GM19043 (cell line): Measurements from ENCODE around the gene SLC24A1.
"Not testable (repeated sequence)": the region's sequence is repeated elsewhere in the genome, so short reads cannot be mapped to it uniquely, and the experiment has no call there.

Source experiments
- ATAC-seq: cut with Tn5 transposase; IDR thresholded peaks from one replicate; pipeline ENCODE4 v1.9.1; 2021; ENCODE audit warnings: low read depth; ENCODE audit not compliant: unreplicated experiment

The SLC24A1 gene

GRCh38 chr15:65615887-65616286 lies 5.9 kb upstream of the SLC24A1 start:
- not testable (repeated sequence) for ATAC-seq

DNA sequence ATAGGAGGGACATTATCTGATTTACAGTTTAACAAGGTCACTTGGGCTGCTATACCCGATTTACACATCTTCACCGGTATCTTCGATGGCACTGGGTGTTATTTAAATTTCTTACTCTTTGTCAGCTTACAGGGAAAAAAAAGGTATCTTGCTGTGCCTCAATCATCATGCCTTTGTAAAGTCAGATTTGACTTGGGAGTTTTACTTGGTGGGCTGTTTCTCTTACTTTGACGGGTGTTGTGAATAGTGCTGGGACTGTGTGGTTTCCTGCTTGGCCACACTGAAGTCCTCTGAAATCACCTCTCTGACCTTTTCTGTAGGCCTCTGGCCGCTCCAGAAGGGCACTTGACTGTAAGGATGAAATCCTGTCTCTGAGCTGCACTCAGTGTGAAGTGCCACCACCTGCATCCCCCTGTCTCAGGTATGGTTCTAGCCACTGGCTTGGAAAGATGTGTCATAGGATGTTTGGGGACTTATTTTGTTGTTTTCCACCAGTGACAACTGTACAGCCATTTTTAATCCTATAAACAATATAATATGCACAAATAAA lies 3.1 kb upstream of the SLC24A1 start:
- ATAC-seq: no peak

GRCh38 chr15:65619626-65620290 lies 2.0 kb upstream of the SLC24A1 start:
- no peak for ATAC-seq

- ATAC-seq: no peak
Observed at GRCh38 chr15:65620833-65621232, 905 bp upstream of the SLC24A1 start.

GRCh38 chr15:65623103-65623502 lies 1.4 kb downstream of the SLC24A1 start:
- ATAC-seq: no peak

DNA sequence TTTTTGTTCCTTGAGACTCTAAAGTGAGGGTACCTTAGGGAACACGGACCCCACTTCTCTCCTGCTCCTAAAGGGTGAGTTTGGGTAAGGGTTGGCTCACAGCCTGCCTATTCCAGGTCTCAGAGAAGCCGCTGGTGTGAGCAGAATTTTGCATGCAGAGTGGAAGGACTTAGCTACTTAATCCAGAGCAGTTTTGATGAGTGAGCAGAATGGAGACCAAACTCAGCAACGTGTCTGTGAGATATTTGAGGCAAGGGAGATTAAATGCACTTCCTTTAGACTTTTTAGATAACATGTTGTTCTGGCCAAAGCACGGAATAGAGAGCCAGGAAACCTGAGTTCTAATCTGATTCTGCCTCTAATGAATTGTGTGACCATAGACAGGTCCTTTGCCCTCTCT lies 5.1 kb downstream of the SLC24A1 start:
- ATAC-seq: no peak

DNA sequence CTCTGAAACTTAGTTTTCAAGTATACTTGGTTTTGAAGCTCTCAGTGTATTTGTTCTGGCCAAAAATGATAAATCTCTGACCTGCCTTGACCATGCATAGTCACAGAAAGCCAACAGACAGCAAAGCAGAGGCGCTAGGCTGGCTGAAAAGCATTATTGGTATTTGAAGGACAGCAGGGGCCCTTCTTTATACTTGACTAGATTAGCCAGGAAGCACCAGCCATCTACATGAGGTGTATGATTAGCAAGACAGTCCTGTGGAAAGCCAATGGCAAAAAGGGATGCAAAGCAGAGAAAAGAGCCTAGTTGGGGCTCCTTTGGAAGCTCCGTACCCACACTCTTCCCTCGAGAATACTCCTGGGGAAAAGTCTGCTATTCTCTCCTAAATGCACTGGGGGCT lies 7.8 kb downstream of the SLC24A1 start:
- no peak for ATAC-seq

GRCh38 chr15:65630760-65631159 lies 9.0 kb downstream of the SLC24A1 start:
- ATAC-seq: no peak

DNA sequence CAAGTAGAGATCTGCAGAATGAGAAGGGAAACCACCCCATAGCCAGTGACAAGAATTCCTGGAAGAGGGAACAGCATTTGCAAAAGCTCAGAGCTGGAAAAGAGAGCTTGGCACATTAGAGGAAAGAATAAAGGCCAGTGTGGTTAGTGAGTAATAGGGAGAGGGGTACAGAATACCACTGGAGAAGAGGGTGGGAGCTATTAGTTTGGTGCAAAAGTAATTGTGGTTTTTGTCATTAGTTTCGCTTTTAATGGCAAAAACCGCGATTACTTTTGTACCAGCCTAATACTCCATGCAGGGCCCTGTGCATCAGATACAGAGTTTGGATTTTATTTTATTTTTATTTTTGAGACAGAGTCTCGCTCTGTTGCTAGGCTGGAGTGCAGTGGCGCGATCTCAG lies 9.8 kb downstream of the SLC24A1 start:
- no peak for ATAC-seq

- no peak for ATAC-seq
Observed at GRCh38 chr15:65632780-65633375, 11.1 kb downstream of the SLC24A1 start.

DNA sequence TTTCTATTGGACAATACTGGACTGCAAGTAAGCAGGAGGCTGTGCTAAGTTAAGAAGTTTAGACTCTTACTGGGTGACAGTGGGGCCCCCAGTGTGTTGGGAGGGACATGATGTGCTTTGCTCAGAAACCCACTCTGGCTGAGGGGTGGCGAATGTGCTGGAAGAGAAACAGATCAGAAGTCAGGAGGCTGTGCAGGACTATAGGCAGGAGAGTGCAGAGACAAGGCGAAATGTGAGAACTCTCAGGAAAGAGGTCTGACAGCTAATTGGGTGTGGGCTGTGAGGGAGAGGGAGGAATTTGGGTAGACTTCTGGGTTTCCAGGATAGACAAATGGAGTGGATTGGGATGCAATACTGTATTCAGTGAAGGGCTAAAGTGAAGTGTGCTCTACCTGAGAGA lies 12.0 kb downstream of the SLC24A1 start:
- ATAC-seq: no peak

DNA sequence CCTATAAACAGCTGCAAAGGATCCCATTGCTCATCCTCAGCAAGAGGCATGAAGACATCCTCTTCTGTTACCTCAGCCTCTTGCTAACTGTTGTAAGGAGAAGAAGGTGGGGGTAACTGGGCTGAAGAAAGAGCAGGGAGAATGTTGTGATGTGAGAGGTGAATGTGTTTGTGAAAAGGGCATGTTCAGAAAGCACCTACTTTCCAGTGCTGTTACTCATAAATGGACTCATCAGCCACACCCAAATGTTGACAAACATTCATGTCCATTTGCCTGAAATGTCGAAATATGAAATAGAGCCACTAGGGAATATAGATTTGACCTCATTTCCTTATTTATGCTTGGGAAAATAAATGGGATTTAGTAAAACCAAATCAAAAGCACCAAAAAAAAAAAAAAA lies 12.6 kb downstream of the SLC24A1 start:
- ATAC-seq: no peak

DNA sequence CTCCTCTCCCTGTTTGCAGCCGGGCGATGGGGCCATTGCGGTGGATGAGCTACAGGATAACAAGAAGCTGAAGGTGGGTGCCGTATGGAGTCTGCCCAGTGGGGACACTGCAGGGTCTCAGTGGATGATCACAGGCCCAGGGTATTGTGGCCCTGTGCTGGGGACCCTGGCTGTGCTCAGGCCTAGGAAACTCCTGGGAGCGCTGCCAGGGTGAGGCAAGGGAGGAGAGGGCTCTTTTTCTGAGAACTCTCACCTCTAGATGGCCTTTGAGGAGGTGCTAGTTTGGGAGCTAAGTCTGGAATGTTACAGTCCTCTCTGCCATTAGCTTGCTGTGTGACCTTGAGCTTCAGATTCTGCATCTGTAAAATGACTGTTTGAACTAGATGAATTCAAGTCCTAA lies 16.4 kb downstream of the SLC24A1 start:
- ATAC-seq: no peak

DNA sequence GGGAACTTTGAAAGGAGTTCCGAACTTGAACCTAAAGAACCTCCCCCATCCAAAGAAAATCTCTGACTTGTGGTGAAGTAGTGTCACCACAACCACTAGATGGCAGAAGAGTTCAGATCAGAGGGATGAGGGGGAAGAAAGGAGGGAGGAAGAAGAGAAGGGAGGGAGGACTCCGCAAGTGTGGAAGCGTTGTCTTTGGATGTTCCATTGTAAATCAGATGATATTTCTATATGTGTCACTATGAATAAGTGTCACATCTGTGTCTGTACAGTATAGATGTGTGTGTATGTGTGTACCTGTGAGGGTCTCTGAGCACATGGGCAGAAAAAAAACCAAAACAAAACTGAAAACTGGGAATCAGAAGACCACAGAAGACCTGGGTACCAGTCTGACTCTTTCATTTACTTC lies 16.9 kb downstream of the SLC24A1 start:
- no peak for ATAC-seq

- ATAC-seq: no peak
Observed at GRCh38 chr15:65639509-65639908, 17.8 kb downstream of the SLC24A1 start.

- no peak for ATAC-seq
Observed at GRCh38 chr15:65641768-65642475, 20.2 kb downstream of the SLC24A1 start.

DNA sequence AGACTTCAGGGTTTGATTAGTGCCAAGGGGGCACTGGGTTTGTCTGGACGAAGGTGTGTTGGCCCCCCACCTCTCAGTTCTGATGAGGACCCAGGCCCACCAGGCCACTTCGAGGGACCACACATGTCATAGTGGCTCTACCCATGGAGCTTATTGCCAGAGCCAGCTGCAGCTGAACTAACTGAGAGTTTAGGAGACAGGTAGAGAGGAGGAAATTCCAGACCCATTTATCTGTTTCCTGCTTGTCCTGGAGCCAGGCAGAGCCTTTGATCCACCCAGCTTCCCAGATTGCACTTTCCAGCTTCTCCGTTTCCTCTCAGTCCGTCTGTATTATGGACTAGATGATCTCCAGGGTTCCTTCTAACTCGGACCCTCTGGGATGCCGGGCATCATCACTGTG lies 20.9 kb downstream of the SLC24A1 start:
- no peak for ATAC-seq

GRCh38 chr15:65644282-65644681 lies 22.5 kb downstream of the SLC24A1 start:
- ATAC-seq: no peak

DNA sequence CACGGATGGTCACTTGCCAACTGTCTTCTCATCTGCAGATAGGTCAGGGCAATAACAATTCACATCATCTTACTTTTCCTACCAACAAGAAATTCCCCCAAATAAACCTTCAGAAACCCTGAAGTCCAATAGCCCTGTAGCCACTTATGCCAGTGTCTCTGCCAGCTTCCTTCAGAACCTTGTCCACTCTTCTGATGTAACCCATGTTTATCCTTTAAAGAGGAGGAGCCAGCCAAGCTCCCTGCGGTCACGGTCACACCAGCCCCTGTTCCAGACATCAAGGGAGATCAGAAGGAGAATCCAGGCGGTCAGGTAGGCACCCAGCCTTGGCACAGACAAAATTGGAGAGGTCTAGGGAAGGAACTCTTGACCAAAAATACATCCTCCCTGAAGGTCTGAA lies 23.7 kb downstream of the SLC24A1 start:
- ATAC-seq: no peak

DNA sequence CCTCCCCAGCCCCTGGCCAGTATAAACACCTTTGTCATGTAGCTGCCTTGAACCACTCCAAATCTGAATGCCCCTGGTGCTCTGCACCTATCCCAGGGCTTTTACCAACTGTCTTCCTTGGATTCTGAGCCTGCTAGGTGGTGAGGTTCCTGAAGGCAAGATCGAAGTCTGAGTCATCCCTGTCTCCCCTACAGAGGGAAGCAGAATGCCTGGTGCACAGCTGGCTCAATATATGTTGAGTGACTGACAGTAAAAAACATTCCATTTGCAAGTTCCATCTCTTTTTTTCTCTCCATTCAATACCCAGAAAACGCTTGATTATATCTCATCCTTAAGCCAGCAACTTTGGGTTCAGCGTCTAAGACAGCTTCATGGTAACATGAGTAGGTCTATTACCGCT lies 24.7 kb downstream of the SLC24A1 start:
- ATAC-seq: no peak

GRCh38 chr15:65650312-65651041 lies 28.7 kb downstream of the SLC24A1 start:
- ATAC-seq: no peak
